ENCODE measurements around the gene ZNF483. TPM values are rescaled to one million over a fixed set of nuclear protein-coding genes. Genes with fewer than 3 reads are reported as not detected.

ZNF483 gene
- total and polyA plus RNA-seq, 2 donors (not counting 1 experiment from before 2014, with no cell fraction given), result 0.70 to 4.3 TPM

DNA sequence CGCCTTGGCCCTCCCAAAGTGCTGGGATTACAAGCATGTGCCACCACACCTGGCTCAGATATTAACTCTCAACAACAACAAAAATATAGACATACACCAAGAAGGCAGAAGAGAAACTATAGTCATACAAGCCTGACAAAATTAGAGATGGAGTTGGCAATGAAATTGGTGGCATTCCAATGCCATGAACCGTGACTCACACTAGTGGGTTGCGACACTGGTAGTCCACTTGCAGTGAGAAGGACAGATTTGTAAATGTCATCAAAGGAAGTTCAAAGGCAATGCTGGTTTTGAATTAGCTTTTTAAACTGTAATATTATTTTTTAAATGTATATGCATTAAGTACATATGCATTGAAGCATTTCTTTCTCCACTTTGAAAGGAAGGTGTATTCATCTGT lies 97.6 kb downstream of the ZNF483 start:
- TF ChIP-seq CTCF (conservative IDR thresholded peaks at IDR 0.05 in 1 of 2, IDR thresholded peaks at IDR 0.05 in 1 of 2; ENCODE audit: low read depth in 1 of 2, low read length in 2 of 2), result no peak
- TF ChIP-seq EZH2 (IDR thresholded peaks at IDR 0.05; ENCODE audit: low read length, missing control alignments), result no peak
- Histone ChIP-seq H3K36me3 (ENCODE audit: control insufficient read depth, insufficient read depth, low read length) (no peaks in the 10 kb centered on the region), H4K20me1 (ENCODE audit: control insufficient read depth, extremely low read depth, insufficient read depth, low read length) (no peaks in the 10 kb centered on the region), H2AFZ (ENCODE audit: low read length) (no peak overlapping the region), H3K9ac (ENCODE audit: insufficient read depth, low read length) (no peak overlapping the region), H3K4me2 (ENCODE audit: extremely low read depth, insufficient read depth, low read length) (no peak overlapping the region), H3K4me3 (replicated peaks in 1 of 4; ENCODE audit: control extremely low read depth in 1 of 4, insufficient read depth in 1 of 4, low read depth in 3 of 4, low read length in 4 of 4) (no peak overlapping the region), H3K27me3 (ENCODE audit: control insufficient read depth, insufficient read depth, low read length) (no peaks in the 10 kb centered on the region), H3K4me1 (ENCODE audit: control insufficient read depth, extremely low read depth, insufficient read depth, low read length) (peaks cover 5% of the 10 kb centered on the region), H3K27ac (ENCODE audit: insufficient read depth, low read length) (no peak overlapping the region), H3K9me3 (ENCODE audit: control insufficient read depth, insufficient read depth, low read depth, low read length) (no peaks in the 10 kb centered on the region), H3K79me2 (ENCODE audit: control insufficient read depth, insufficient read depth, low read length) (no peaks in the 10 kb centered on the region)
- peak; percentile 69 to 93 for DNase-seq (ENCODE audit: low read depth in 2 of 2)

Other genes starting within 250 kb of the ZNF483 start
- gene OR2K2, start 195.0 kb upstream of the ZNF483 start, total RNA-seq, result not detected in 2 replicates
- not detected in 2 replicates for gene OR2K2, start 195.0 kb upstream of the ZNF483 start, polyA plus RNA-seq
- 107 and 140 TPM in 2 replicates for gene ECPAS, start 40.8 kb upstream of the ZNF483 start, total RNA-seq
- gene ECPAS, start 40.8 kb upstream of the ZNF483 start, polyA plus RNA-seq, result 42.1 and 42.9 TPM in 2 replicates
- 74.2 and 126 TPM in 2 replicates for gene PTGR1, start 74.5 kb downstream of the ZNF483 start, total RNA-seq
- 137 and 191 TPM in 2 replicates for gene PTGR1, start 74.5 kb downstream of the ZNF483 start, polyA plus RNA-seq
- gene DNAJC25, start 106.2 kb downstream of the ZNF483 start, total RNA-seq, result 6.7 and 7.3 TPM in 2 replicates
- gene DNAJC25, start 106.2 kb downstream of the ZNF483 start, polyA plus RNA-seq, result 6.4 and 10.6 TPM in 2 replicates
- gene GNG10, start 136.4 kb downstream of the ZNF483 start, total RNA-seq, result 54.4 and 64.1 TPM in 2 replicates
- 109 and 129 TPM in 2 replicates for gene GNG10, start 136.4 kb downstream of the ZNF483 start, polyA plus RNA-seq

Data from fibroblast of lung (primary cell).